Stimulated activated CD4-positive, alpha-beta T cell treated with anti-CD3 and anti-CD28 coated beads, Interleukin-2, amount 100 ng/mL, for 4 hours (primary cell): ENCODE data around the gene LAIR2.

Source experiments
- DNase-seq: peaks from one replicate; pipeline ENCODE4 v3.0.0-alpha.2; 2020; ENCODE audit warnings: low read depth

Gene LAIR2

GRCh38 chr19:54535601-54536000 is 33.0 kb downstream of the LAIR2 start:
- DNase-seq = no peak

GRCh38 chr19:54536956-54537355 is 34.3 kb downstream of the LAIR2 start:
- no peak for DNase-seq

GRCh38 chr19:54541712-54542111 is 39.1 kb downstream of the LAIR2 start:
- DNase-seq = no peak

GRCh38 chr19:54548806-54549205 is 46.2 kb downstream of the LAIR2 start:
- DNase-seq = no peak

- no peak for DNase-seq
These were observed 46.6 kb downstream of the LAIR2 start for GRCh38 chr19:54549224-54549623.

GRCh38 chr19:54551293-54551692 is 48.7 kb downstream of the LAIR2 start:
- no peak for DNase-seq

GRCh38 chr19:54551950-54552912 is 49.6 kb downstream of the LAIR2 start:
- no peak for DNase-seq

- DNase-seq = no peak
These were observed 50.3 kb downstream of the LAIR2 start for GRCh38 chr19:54552913-54553310.

GRCh38 chr19:54554006-54554405 is 51.4 kb downstream of the LAIR2 start:
- no peak for DNase-seq

GRCh38 chr19:54554896-54555295 is 52.3 kb downstream of the LAIR2 start:
- no peak for DNase-seq

- no peak for DNase-seq
These were observed 53.6 kb downstream of the LAIR2 start for GRCh38 chr19:54556194-54556593.

GRCh38 chr19:54558339-54558738 is 55.7 kb downstream of the LAIR2 start:
- DNase-seq = no peak
